Measurements from ENCODE around the gene ATF6. TPM values are rescaled to one million over a fixed set of nuclear protein-coding genes. Genes with fewer than 3 reads are reported as not detected.

ATF6 gene
- total and polyA plus RNA-seq, 9 of the 15 experiments (the other 6 are each of a cell fraction or from before 2014, with no cell fraction given), result 11.7 to 32.4 (median 20.4) TPM

DNA sequence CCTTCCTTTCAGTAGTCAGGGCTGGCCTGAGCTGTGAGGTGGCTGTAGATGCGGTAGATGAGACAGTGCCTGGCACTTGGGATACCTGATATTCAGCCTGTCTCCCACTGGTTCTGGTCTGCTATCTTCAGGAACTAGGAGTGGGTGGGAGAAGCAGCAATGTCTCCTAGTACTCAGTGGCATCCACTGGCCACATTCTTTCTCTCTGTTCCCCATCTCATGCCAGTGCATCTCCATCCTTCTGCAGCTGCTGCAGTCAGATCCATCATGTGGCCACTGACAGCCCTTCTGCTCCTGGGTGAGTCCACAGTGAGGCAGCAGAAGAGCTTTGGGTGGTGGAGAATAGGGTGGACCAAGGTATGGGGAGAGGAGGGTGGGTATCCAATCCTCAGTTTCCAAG, 43.7 kb upstream of the ATF6 start:
- POLR2A ChIA-PET, result interaction anchor here (0.7 to 1.8 kb wide), 5 partner anchors 11 to 217 kb away, joined by 3 to 8 read pairs (median 4); partner anchors contain the start of genes FCGR2A and FCRLA
- Histone ChIP-seq H4K20me1 (replicated peaks; ENCODE audit: control insufficient read depth, insufficient read depth, low read length) (no peaks in the 10 kb centered on the region), H3K4me2 (ENCODE audit: insufficient read depth, low read length) (peak overlapping the region; percentile 28; the same call in 1 of the 2 replicates), H3K27me3 (ENCODE audit: control insufficient read depth in 2 of 2, insufficient read depth in 2 of 2, low read length in 2 of 2) (no peaks in the 10 kb centered on the region), H3K4me1 (replicated peaks in 1 of 2; ENCODE audit: control insufficient read depth in 2 of 2, insufficient read depth in 2 of 2, low read length in 2 of 2) (peaks cover 42 to 45% of the 10 kb centered on the region in 2 experiments), H3K9me1 (ENCODE audit: control insufficient read depth, insufficient read depth, low read length) (no peaks in the 10 kb centered on the region), H3K9ac (ENCODE audit: insufficient read depth in 1 of 2, low read depth in 2 of 2, low read length in 2 of 2) (peak overlapping the region in 1 of 2 experiments; percentile 18; a peak in 1 of 4 replicates), H3K9me3 (replicated peaks; ENCODE audit: control insufficient read depth, insufficient read depth, low read depth, low read length) (no peaks in the 10 kb centered on the region), H3K4me3 (no peak overlapping the region), H3K79me2 (ENCODE audit: control insufficient read depth, insufficient read depth, low read length) (peaks cover 17% of the 10 kb centered on the region), H3K36me3 (ENCODE audit: control insufficient read depth, insufficient read depth, low read length) (no peaks in the 10 kb centered on the region), H3K27ac (ENCODE audit: extremely low read depth, low read depth, low read length) (peak overlapping the region; percentile 70), H2AFZ (ENCODE audit: low read depth, low read length) (peak overlapping the region; percentile 75)
- WGBS (ENCODE audit: insufficient coverage, low coverage, missing lambda C conversion rate), result 22% methylated on average over 1 of the region's 1 CpG
- in situ Hi-C loops (cut with MboI), result no loop called here
- DNase-seq (ENCODE audit: extremely low read depth in 1 of 4, low spot score in 3 of 4) (no peak), FAIRE-seq (no peak), ATAC-seq (no peak)
- CTCF ChIA-PET (ENCODE audit: low intra/inter-chr PET ratio), result interaction anchor here (1.2 kb wide), 1 partner anchor 12 kb away, joined by 3 read pairs; no protein-coding TSS in a partner anchor
- no peak for TF ChIP-seq EZH2 (IDR thresholded peaks at IDR 0.05; ENCODE audit: borderline replicate concordance, low read depth, low read length)
- TF ChIP-seq SP1 (CRISPR knock-in tag; IDR thresholded peaks at IDR 0.05), result 0 out of 2 replicates have a peak, but pooled peaks have one; percentile 0
- TF ChIP-seq SETDB1 (IDR thresholded peaks at IDR 0.05; ENCODE audit: low read length), result no peak
- no peak for TF ChIP-seq RFX1 (IDR thresholded peaks at IDR 0.05)
- no peak for TF ChIP-seq ZSCAN32 (CRISPR knock-in tag; IDR thresholded peaks at IDR 0.05)
- TF ChIP-seq, protein P1, sequence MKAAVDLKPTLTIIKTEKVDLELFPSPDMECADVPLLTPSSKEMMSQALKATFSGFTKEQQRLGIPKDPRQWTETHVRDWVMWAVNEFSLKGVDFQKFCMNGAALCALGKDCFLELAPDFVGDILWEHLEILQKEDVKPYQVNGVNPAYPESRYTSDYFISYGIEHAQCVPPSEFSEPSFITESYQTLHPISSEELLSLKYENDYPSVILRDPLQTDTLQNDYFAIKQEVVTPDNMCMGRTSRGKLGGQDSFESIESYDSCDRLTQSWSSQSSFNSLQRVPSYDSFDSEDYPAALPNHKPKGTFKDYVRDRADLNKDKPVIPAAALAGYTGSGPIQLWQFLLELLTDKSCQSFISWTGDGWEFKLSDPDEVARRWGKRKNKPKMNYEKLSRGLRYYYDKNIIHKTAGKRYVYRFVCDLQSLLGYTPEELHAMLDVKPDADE (conservative IDR thresholded peaks at IDR 0.05; ENCODE audit: control insufficient read depth, low read depth, low read length), result no peak
- peak; percentile 33 for TF ChIP-seq KDM5B (IDR thresholded peaks at IDR 0.05; ENCODE audit: insufficient replicate concordance, low read depth, low read length)
- 0 out of 2 replicates have a peak, but pooled peaks have one; percentile 33 for TF ChIP-seq BACH1 (tag; IDR thresholded peaks at IDR 0.05)
- no peak for TF ChIP-seq ZKSCAN1 (IDR thresholded peaks at IDR 0.05; ENCODE audit: low read depth, low read length)
- TF ChIP-seq PPARD (CRISPR knock-in tag; IDR thresholded peaks at IDR 0.05), result no peak
- TF ChIP-seq RB1 (IDR thresholded peaks at IDR 0.05; ENCODE audit: low read depth), result no peak
- TF ChIP-seq ZNF395 (CRISPR knock-in tag; IDR thresholded peaks at IDR 0.05), result 0 out of 2 replicates have a peak, but pooled peaks have one; percentile 9
- no peak for TF ChIP-seq NCOA2 (IDR thresholded peaks at IDR 0.05; ENCODE audit: partially characterized antibody in 2 of 2)
- TF ChIP-seq ZBTB7A (IDR thresholded peaks at IDR 0.05; ENCODE audit: borderline replicate concordance, control insufficient read depth, low read depth, low read length), result 0 out of 2 replicates have a peak, but pooled peaks have one; percentile 0
- no peak for TF ChIP-seq ZNF232 (CRISPR knock-in tag; IDR thresholded peaks at IDR 0.05)
- TF ChIP-seq, protein P2, sequence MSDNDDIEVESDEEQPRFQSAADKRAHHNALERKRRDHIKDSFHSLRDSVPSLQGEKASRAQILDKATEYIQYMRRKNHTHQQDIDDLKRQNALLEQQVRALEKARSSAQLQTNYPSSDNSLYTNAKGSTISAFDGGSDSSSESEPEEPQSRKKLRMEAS (CRISPR knock-in tag; IDR thresholded peaks at IDR 0.05), result peak; percentile 11; the same call in 1 of the 2 replicates
- no peak for TF ChIP-seq GABPA (tag; conservative IDR thresholded peaks at IDR 0.05; ENCODE audit: low read depth)
- no peak for TF ChIP-seq TCF7L2 (IDR thresholded peaks at IDR 0.05; ENCODE audit: low read depth, low read length)
- BruUV-seq (replicated peaks), result no TSS peak
- intact Hi-C loops (cut with micrococcal nuclease), result no loop called here
